OCI-LY1 (cell line): Measurements from ENCODE around the gene NAV1.

Experiments
- H2AFZ ChIP-seq: fragments of 200-600 bp; sonication (generic), shearing (Covaris generic); 2 replicates; pipeline ENCODE4 v1.6.0; 2014; ENCODE audit warnings: antibody characterized with exemption, mild to moderate bottlenecking, low read length
- H3F3A ChIP-seq: fragments of 200-600 bp; sonication (generic), shearing (Covaris generic); 2 replicates; pipeline ENCODE4 v1.6.0; 2014; ENCODE audit warnings: mild to moderate bottlenecking, antibody characterized with exemption, low read length, moderate library complexity; ENCODE audit not compliant: insufficient read depth
- H3K27ac ChIP-seq: fragments of 200-600 bp; sonication (generic); 2 replicates; pipeline ENCODE4 v1.5.1; 2014; ENCODE audit warnings: low read length, mixed run types, mild to moderate bottlenecking, low read depth; ENCODE audit not compliant: poor library complexity, severe bottlenecking
- H3K27me3 ChIP-seq: fragments of 200-600 bp; sonication (generic); 2 replicates; pipeline ENCODE4 v1.6.0; 2014; ENCODE audit warnings: antibody characterized with exemption, mild to moderate bottlenecking, low read length, moderate library complexity; ENCODE audit not compliant: insufficient read depth
- H3K36me3 ChIP-seq: fragments of 200-600 bp; sonication (generic); 2 replicates; pipeline ENCODE4 v1.6.1; 2014; ENCODE audit warnings: mild to moderate bottlenecking, antibody characterized with exemption, low read length, moderate library complexity, mixed read lengths; ENCODE audit not compliant: insufficient read depth
- H3K4me1 ChIP-seq: fragments of 200-600 bp; sonication (generic); 2 replicates; pipeline ENCODE4 v1.5.1; 2014; ENCODE audit warnings: mild to moderate bottlenecking, low read length, moderate library complexity; ENCODE audit not compliant: insufficient read depth, severe bottlenecking
- H3K4me2 ChIP-seq: fragments of 200-600 bp; sonication (generic), shearing (Covaris generic); 2 replicates; pipeline ENCODE4 v1.6.1; 2014; ENCODE audit warnings: low read length
- H3K4me3 ChIP-seq: fragments of 200-600 bp; sonication (generic); 2 replicates; pipeline ENCODE4 v1.5.1; 2014; ENCODE audit warnings: low read length, low read depth, mild to moderate bottlenecking, mixed read lengths; ENCODE audit not compliant: poor library complexity, severe bottlenecking
- H3K79me2 ChIP-seq: fragments of 200-600 bp; shearing (Covaris generic); 2 replicates; pipeline ENCODE4 v1.6.1; 2016; ENCODE audit warnings: mixed run types, low read length, mixed read lengths; ENCODE audit not compliant: insufficient read depth
- H3K9ac ChIP-seq: fragments of 200-600 bp; sonication (generic), shearing (Covaris generic); 2 replicates; pipeline ENCODE4 v1.6.1; 2014; ENCODE audit warnings: mild to moderate bottlenecking, low read length, mixed read lengths
- H3K9me2 ChIP-seq: fragments of 200-600 bp; sonication (generic), shearing (Covaris generic); 2 replicates; pipeline ENCODE4 v1.6.1; 2014; ENCODE audit warnings: low read depth, mild to moderate bottlenecking, low read length, mixed read lengths
- H3K9me3 ChIP-seq: fragments of 200-600 bp; shearing (Covaris generic); 2 replicates; pipeline ENCODE4 v1.6.1; 2014; ENCODE audit warnings: low read length, mixed read lengths
- H4K20me1 ChIP-seq: fragments of 200-600 bp; sonication (generic), shearing (Covaris generic); 2 replicates; pipeline ENCODE4 v1.6.0; 2016; ENCODE audit warnings: mild to moderate bottlenecking, low read length; ENCODE audit not compliant: insufficient read depth
- CTCF ChIP-seq: fragments of 200-600 bp; sonication (generic), shearing (Covaris generic); IDR thresholded peaks from 2 replicates; pipeline ENCODE4 v1.5.1; 2017; ENCODE audit warnings: mild to moderate bottlenecking, antibody characterized with exemption, low read length, moderate library complexity, mixed read lengths
- EZH2 ChIP-seq: fragments of 200-600 bp; sonication (generic), shearing (Covaris generic); IDR thresholded peaks from 2 replicates; pipeline ENCODE4 v1.8.0; 2017; ENCODE audit warnings: borderline replicate concordance, mixed run types, mild to moderate bottlenecking, antibody characterized with exemption, low read length, moderate library complexity, mixed read lengths

The NAV1 gene

GRCh38 chr1:201515062-201515750 lies 23.7 kb upstream of the NAV1 start:
- Histone ChIP-seq H3K4me3 (no peak overlapping the region), H2AFZ (no peak overlapping the region), H3K4me1 (peaks cover 26% of the 10 kb centered on the region), H3K27ac (no peak overlapping the region), H3K4me2 (no peak overlapping the region), H3K9ac (no peak overlapping the region), H3K9me2 (no peaks in the 10 kb centered on the region), H3K9me3 (no peaks in the 10 kb centered on the region), H3K36me3 (no peaks in the 10 kb centered on the region), H3K79me2 (no peaks in the 10 kb centered on the region), H3K27me3 (no peaks in the 10 kb centered on the region), H3F3A (no peaks in the 10 kb centered on the region), H4K20me1 (no peaks in the 10 kb centered on the region)
- TF ChIP-seq EZH2 (no peak), CTCF (no peak)

GRCh38 chr1:201515895-201516294 lies 23.0 kb upstream of the NAV1 start:
- Histone ChIP-seq H3K79me2 (no peaks in the 10 kb centered on the region), H3K36me3 (no peaks in the 10 kb centered on the region), H3K4me3 (no peak overlapping the region), H3K27me3 (no peaks in the 10 kb centered on the region), H3K27ac (no peak overlapping the region), H3K9ac (no peak overlapping the region), H3K9me2 (no peaks in the 10 kb centered on the region), H3K4me1 (peaks cover 20% of the 10 kb centered on the region), H3K9me3 (no peaks in the 10 kb centered on the region), H3K4me2 (no peak overlapping the region), H4K20me1 (no peaks in the 10 kb centered on the region), H3F3A (no peaks in the 10 kb centered on the region), H2AFZ (no peak overlapping the region)
- TF ChIP-seq EZH2: no peak
- no peak for TF ChIP-seq CTCF

- H3K9me3 ChIP-seq: no peaks in the 10 kb centered on the region
- H4K20me1 ChIP-seq: no peaks in the 10 kb centered on the region
- H3K9ac ChIP-seq: no peak overlapping the region
- H3K27ac ChIP-seq: no peak overlapping the region
- H3K4me3 ChIP-seq: no peak overlapping the region
- TF ChIP-seq EZH2 (no peak), CTCF (no peak)
- H2AFZ ChIP-seq: no peak overlapping the region
- no peaks in the 10 kb centered on the region for H3K27me3 ChIP-seq
- no peaks in the 10 kb centered on the region for H3F3A ChIP-seq
- no peaks in the 10 kb centered on the region for H3K9me2 ChIP-seq
- H3K36me3 ChIP-seq: no peaks in the 10 kb centered on the region
- no peaks in the 10 kb centered on the region for H3K79me2 ChIP-seq
- H3K4me1 ChIP-seq: peaks cover 12% of the 10 kb centered on the region
- no peak overlapping the region for H3K4me2 ChIP-seq
These were observed 22.3 kb upstream of the NAV1 start for GRCh38 chr1:201516511-201517127.
